GM21825 (cell line): ENCODE data around the gene SHISA7.

Experiments
- ATAC-seq: cut with Tn5 transposase; IDR thresholded peaks from one replicate; pipeline ENCODE4 v1.9.1; 2021; ENCODE audit warnings: mild to moderate bottlenecking, moderate library complexity; ENCODE audit not compliant: unreplicated experiment

SHISA7 gene

DNA sequence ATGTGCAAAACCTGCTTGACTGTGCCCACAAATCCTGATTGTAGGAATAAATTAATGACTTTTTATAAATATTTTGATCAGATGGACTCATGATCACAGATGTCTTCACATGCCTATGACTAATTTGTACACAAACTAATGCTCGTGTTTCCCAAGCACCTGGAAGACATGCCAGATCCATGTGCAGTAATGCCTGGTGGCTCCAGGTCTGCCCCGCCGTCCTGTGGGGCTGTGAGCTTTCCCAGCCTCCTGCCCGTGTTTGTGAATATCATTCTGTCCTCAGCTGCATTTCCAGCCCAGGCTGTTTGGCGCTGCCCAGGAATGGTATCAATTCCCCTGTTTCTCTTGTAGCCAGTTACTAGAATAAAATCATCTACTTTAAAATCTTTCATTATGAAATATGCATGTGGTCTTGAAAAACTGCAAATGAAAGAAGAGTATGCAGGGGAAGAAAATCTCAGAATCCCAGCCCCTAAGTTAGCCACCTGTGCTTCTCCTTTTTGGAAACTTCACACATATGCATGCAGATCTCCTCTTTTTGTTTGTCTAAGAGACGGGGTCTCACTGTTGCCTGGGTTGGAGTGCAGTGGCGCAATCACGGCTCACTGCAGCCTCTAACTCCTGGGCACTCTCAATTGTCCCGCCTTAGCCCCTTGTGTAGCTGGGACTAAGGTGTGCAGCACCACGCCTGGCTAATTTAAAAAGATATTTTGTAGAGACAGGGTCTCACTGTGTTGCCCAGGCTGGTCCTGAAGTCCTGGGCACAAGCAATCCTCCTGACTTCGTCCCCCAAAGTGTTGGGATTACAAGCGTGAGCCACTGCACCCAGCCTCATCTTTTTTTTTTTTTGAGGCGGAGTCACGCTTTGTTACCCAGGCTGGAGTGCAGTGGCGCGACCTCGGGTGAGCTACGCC, 51.1 kb downstream of the SHISA7 start:
- ATAC-seq = no peak

DNA sequence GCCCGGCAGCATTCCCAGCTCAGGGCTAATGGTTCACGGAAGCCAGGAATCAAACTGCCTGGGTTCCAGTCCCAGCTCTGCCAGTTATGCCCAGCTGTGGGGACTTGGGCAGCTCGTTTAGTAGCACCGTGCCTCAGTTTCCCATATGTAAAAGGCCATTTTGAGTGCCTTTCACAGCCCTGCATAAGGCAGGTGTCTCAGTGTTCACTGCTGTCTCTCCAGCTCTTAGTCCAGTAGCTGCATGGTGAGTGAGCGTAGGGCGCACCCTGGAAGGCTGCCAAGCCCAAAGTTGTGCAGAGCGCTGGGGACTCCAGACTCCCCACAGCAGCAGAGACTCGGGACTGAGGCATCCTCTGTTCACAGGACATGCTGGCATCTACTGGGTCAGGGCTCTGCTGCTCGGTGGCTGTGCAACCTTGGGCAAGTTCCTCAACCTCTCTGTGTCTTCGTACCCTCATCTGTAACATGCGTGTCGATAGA, 51.9 kb downstream of the SHISA7 start:
- no peak for ATAC-seq

DNA sequence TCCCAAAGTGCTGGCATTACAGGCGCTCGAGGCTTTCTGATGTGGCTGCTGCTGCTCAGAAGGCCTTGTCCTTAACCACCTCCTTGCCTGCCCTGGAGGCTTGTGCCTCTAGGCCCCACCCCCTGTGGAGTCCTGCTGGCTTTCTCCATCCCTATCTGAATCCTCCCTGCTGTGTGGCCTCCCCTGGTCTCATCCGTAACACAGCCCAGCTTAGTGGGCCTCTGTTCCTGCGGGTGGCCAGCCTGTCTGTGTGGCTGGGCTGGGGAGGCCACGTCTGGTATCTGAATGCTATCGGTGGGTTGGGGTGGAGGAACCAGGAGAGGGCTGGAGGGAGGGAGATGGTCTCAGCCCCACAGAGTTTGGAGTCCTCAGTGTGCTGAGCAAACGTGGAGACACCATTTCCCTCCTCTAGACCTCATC, 52.6 kb downstream of the SHISA7 start:
- no peak for ATAC-seq

DNA sequence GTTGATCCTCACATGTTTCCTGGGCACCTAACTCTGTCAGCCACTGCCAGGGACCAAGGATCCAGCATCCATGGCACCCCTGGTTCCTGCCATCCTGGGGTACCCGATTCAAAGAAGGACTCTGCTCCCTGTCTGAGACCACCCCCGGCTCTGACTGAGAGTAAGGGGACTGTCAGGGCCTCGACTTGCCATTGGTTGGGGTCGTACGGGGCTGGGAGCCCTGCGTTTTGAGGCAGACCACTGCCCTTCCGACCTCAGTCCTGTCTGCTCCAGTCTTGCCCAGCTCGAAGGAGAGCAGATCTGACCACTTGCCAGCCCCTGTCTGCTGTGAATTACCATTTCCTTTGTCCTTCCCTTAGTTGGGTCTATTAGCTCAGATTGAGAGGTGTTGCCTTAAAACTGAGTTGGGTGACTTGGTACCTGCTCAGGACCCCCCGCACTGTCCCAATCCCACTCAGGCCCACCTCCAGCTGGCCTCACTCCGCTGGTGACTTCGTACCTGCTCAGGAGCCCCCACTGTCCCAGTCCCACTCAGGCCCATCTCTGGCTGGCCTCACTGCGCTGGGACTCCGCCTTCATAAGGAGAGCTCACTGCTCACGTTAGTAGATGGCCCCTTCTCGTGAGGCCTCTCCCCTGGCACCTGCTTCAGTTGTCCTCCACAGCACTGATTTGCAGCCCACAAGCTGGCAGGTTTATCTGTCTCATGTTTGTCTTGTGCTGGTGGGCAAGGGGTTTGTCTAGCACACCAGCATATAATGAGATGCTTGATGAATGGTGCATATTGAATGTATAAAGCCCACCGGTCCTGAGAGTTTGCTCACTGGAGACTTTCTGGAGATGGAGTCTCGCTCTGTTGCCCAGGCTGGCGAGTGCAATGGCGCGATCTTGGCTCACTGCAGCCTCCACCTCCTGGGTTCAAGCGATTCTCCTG, 53.4 kb downstream of the SHISA7 start:
- no peak for ATAC-seq

DNA sequence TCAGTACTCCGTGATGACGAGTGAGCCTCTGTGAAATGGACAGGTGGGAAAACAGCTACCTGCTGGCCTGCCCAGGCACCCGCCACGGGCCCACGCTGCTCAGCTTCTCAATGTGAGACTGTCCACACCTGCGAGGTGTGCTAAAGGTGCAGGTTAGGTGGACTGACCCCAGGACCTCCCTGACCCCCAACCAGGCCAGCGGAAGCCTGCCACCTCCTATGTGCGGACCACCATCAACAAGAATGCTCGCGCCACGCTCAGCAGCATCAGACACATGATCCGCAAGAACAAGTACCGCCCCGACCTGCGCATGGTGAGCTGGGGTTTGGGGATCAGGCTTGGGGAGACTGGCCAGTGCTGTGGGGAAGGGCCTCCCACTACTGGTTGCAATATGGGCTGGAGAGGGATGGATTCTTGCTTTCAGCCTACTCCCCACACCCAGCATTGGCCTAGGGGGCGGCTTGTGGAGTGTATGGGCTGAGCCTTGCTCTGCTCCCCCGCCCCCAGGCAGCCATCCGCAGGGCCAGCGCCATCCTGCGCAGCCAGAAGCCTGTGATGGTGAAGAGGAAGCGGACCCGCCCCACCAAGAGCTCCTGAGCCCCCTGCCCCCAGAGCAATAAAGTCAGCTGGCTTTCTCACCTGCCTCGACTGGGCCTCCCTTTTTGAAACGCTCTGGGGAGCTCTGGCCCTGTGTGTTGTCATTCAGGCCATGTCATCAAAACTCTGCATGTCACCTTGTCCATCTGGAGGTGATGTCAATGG, 55.2 kb downstream of the SHISA7 start:
- no peak for ATAC-seq

DNA sequence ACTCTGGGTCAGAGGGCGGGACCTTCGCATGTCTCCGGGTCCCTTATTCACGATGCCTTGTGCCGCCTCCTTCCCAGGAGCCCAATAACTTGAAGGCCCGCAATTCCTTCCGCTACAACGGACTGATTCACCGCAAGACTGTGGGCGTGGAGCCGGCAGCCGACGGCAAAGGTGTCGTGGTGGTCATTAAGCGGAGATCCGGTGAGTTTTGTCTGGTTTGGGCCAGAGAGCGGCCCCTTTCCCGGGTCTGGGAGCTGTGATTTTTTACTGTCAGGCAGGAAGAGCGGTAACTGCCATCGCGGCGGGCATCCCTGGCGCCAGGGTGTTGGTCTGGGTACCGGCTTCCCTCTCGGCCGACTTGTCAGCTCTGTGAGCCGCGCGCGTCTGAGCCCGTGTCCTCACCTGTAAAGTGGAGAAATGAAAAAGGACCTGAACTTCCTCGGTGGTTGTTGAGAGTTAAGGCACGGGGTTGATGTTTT, 56.6 kb downstream of the SHISA7 start:
- ATAC-seq = no peak

DNA sequence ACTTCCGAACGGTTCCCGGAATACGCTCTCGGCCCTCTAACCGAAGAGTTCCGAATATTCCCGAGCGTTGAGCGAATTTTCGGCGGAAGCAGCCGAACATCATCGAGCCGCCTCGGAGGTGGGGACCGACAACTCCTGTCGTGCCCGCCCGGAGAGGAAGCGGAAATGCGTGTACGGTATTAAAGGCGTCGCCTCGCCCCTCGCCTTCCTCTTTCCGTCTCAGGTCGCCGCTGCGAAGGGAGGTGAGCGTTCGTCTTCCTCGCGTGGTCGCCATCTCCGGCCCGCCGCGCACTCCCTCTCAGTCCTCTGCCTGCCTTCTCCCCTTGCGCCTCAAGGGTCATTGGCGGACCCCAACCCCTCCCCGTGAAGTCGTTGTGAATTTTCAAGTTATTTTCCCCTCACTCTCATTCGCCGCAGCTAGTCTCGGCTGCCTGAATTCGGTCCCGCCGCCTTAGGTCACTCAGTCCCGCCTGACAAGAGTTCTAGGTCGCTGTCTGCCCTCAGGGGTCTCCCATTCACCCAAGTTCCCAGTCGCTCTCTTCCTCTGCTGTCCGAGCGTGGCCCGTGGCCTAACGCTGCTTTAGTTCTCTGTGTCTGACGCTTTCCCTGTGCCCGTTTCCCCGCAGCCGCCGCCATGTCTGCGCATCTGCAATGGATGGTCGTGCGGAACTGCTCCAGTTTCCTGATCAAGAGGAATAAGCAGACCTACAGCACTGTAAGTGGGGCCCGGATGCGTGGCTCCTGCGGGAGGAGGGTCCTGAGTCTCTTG, 57.2 kb downstream of the SHISA7 start, which contains the start of gene RPL28:
Gene RPL28, plus strand, starts transcription at position 209 of the 769 bp plus-strand sequence. Its CDS starts 426 bp downstream, at position 635.
- peak; percentile 58 for ATAC-seq

DNA sequence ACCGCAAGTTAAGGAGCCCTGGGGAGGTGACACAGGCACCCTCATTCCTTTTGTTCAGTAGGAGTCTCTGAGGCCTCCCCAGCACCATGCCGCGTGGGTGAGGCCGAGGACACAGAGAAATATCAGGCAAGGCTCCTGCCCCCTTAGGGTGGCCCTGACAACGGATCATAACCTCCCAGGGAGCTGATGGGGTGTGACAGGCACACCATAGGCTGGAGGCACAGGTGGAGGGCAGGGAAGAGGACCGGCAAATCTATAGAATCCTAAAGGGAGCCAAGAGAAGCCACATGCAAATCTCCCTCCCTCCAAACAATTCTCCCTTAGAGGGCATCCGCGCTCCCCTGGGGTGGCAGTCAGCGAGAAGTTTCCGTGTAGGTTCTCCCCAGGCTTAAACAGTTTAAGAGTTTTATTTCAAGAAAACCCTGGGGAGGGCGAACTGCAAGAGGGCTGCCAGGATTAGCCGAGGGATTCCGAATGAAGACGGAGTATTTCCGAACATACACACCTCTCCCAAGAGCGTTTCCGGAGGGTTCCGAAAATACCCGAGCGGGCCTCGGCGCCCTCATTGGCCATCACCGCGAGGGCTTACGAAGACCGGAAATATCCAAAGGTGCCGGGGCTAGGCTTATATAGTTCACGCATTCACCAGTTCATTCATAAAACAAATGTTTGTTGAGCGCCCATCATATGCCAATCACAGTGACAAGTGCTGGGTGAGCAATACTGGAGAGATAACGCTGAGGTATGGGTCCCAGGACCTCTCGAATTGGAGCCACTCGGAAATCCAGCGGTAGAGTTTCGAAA, 58.0 kb downstream of the SHISA7 start:
- ATAC-seq = peak; percentile 47

DNA sequence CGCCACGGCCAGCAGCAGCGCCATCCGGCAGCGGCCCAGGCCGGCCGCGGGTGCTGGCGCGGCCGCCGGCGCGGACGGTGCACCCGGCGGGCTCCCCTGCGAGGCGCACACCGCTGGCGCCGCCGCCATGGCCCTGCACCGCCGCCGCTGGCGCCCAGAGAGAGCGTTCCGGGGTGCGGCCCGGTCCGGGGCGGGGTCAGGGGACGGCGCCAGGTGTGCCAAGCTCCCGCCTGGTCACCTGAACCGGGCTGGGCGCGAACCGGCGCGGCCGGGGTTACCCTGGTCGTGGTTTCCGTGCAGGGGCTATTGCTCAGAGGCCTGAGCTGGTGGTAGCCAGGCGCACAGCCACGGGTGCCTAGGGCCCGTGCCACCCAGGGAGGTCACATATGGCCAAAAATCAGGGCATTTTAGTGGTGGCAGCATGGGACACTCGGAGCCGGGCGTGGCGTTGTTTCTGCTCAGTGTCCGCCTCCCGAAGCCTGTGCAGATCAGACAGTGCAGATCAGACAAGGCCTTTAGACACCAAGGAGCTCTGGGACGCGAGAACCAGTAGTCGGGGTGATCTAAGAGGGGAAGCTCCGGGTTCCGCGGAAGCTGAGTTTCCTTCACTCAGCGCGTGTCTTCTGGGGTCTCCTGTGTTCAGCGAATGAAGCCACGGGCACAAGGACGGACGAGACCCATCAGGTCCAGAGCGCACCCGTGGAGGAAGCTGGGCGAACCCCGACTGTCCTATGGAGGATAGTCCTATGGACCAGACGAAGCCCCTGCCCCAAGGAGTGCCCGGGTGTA, 58.8 kb downstream of the SHISA7 start, which contains the start of gene TMEM238:
Gene TMEM238, minus strand, starts transcription at position 162 of the 789 bp plus-strand sequence. Its CDS starts 33 bp downstream, at position 129.
- ATAC-seq = no peak

DNA sequence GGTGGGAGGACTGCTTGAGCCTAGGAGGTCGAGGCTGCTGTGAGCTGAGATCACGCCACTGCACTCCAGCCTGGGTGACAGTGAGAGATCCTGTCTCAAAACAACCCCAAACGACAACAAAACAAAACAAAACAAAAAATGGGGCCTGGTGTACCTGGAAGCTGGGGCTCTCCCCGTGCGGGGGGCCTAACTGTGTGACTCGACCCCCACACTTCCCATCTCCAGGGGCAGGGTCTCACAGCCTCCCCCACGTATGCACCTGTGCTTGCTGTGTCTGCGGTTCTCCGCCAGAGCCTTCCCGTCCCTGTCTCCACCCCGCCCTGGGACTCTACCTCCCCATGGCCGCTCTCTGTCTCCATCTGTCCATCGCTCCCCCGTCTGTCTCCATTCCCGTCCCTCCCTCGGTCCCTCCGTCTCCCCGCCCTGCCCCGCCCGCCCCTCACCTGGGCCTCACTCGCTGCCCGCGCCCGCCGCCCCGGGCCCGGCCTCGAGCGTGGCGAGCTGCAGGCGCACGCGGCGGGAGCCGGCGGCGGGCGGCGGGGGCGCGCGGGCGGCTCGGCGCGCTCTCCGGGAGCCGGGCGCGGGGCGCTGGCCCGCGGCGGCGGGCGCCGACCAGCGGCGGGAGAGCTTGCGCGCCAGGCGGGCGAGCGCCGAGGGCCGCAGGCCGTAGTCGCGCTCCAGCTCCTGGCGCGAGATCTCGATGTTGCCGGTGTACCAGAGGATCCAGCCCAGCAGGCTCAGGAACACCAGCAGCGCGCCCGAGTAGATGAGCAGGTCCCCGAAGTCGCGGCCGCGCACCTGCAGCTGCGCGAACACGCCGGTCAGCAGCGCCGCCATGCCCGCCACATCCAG, 59.6 kb downstream of the SHISA7 start:
- ATAC-seq = no peak

DNA sequence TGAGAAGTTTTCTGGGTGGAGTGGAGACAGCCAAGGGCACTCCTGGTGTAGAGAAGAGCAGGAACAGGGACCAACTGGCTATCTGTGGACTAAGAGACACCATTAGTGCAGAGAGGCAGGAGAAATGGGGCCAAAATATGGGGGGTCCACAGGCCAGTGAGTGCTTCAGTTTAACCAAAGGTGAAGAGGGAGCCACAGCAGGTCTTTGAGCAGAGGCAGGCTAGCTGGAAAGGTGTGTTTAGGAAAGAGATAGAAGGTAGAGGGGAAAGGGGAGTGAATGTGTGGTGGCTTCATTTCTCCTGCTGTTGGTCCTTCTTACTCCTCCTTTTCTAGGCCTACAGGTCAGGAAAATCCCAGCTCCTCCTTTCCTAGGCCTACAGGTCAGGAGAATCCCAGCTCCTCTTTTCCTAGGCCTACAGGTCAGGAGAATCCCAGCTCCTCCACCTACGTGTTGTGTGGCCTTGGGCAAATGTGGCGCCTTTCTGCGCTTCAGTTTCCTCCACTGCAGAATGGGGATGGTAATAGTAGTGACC, 60.5 kb downstream of the SHISA7 start:
- no peak for ATAC-seq

DNA sequence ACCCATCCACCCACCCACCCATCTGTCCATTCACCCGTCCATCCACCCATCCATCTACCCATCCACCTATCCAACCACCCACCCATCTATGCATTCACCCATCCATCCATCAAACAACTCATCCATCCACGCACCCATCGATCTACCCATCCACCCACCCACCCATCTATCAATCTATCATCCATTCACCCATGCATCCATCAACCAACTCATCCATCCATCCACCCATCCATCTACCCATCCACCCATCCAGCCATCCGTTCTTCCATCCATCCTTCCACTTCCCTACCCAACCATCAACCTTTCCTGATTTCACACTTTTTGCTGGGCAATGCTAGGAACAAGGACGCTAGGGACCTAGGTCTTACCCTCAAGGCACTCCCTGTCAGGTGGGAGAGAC, 61.1 kb downstream of the SHISA7 start:
- ATAC-seq = no peak

DNA sequence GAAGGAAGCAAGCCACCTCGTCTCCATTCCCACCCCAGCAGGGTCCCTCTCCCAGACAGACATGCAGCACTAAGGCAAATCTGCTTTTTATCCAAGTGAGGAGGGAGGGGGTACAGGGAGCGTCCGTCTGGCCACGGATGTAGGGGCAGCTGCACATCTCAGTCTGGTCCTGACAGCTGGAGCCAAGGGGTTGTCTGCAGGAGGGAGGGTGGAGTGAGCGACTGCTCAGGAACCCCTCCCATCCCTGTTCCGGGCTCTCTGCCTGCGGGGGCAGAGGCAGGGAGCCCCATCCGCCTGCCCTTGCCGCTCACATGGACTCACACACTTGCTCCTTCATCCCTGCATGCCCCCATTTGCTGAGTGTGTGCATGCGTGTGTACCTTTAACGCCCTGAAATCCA, 63.9 kb downstream of the SHISA7 start:
- ATAC-seq = no peak
